ENCODE data around the gene PIAS4. TPM values are rescaled to one million over a fixed set of nuclear protein-coding genes. Genes with fewer than 3 reads are reported as not detected.

The PIAS4 gene
- total RNA-seq, 1 donor from 2014 or later: 28.8 TPM

GRCh38 chr19:4052993-4053422 lies 45.5 kb downstream of the PIAS4 start:
- Mint-ChIP-seq H3K27ac (ENCODE audit: unreplicated experiment) (peak overlapping the region; percentile 68), H3K27me3 (ENCODE audit: unreplicated experiment) (no peaks in the 10 kb centered on the region), H3K4me3 (ENCODE audit: unreplicated experiment) (peak overlapping the region; percentile 39), H3K9me3 (ENCODE audit: unreplicated experiment) (no peaks in the 10 kb centered on the region), H3K36me3 (ENCODE audit: unreplicated experiment) (peaks cover 25% of the 10 kb centered on the region), H3K4me1 (ENCODE audit: unreplicated experiment) (peaks cover 37% of the 10 kb centered on the region)
- TF ChIP-seq CTCF (IDR thresholded peaks at IDR 0.05): no peak
- no peak for DNase-seq (ENCODE audit: extremely low spot score, unreplicated experiment)

- H3K9me3 Mint-ChIP-seq (ENCODE audit: unreplicated experiment): no peaks in the 10 kb centered on the region
- DNase-seq (ENCODE audit: extremely low spot score, unreplicated experiment): no peak
- TF ChIP-seq CTCF (IDR thresholded peaks at IDR 0.05): no peak
- no peak overlapping the region for H3K27ac Mint-ChIP-seq (ENCODE audit: unreplicated experiment)
- no peak overlapping the region for H3K4me3 Mint-ChIP-seq (ENCODE audit: unreplicated experiment)
- H3K4me1 Mint-ChIP-seq (ENCODE audit: unreplicated experiment): peaks cover 40% of the 10 kb centered on the region
- peaks cover 25% of the 10 kb centered on the region for H3K36me3 Mint-ChIP-seq (ENCODE audit: unreplicated experiment)
- H3K27me3 Mint-ChIP-seq (ENCODE audit: unreplicated experiment): no peaks in the 10 kb centered on the region
Measured at GRCh38 chr19:4053423-4054324, 46.1 kb downstream of the PIAS4 start.

GRCh38 chr19:4054441-4055208 lies 47.1 kb downstream of the PIAS4 start:
- Mint-ChIP-seq H3K9me3 (ENCODE audit: unreplicated experiment) (no peaks in the 10 kb centered on the region), H3K36me3 (ENCODE audit: unreplicated experiment) (peaks cover 24% of the 10 kb centered on the region), H3K27me3 (ENCODE audit: unreplicated experiment) (no peaks in the 10 kb centered on the region), H3K4me3 (ENCODE audit: unreplicated experiment) (no peak overlapping the region), H3K27ac (ENCODE audit: unreplicated experiment) (no peak overlapping the region), H3K4me1 (ENCODE audit: unreplicated experiment) (peaks cover 45% of the 10 kb centered on the region)
- no peak for TF ChIP-seq CTCF (IDR thresholded peaks at IDR 0.05)
- no peak for DNase-seq (ENCODE audit: extremely low spot score, unreplicated experiment)

GRCh38 chr19:4055209-4055552 lies 47.6 kb downstream of the PIAS4 start:
- peaks cover 21% of the 10 kb centered on the region for H3K36me3 Mint-ChIP-seq (ENCODE audit: unreplicated experiment)
- no peak overlapping the region for H3K27ac Mint-ChIP-seq (ENCODE audit: unreplicated experiment)
- H3K4me1 Mint-ChIP-seq (ENCODE audit: unreplicated experiment): peaks cover 45% of the 10 kb centered on the region

More at GRCh38 chr19:4055209-4055552, 47.6 kb downstream of the PIAS4 start:
- no peak for DNase-seq (ENCODE audit: extremely low spot score, unreplicated experiment)
- no peaks in the 10 kb centered on the region for H3K9me3 Mint-ChIP-seq (ENCODE audit: unreplicated experiment)
- no peak for TF ChIP-seq CTCF (IDR thresholded peaks at IDR 0.05)
- no peaks in the 10 kb centered on the region for H3K27me3 Mint-ChIP-seq (ENCODE audit: unreplicated experiment)
- no peak overlapping the region for H3K4me3 Mint-ChIP-seq (ENCODE audit: unreplicated experiment)

Measured in osteocyte (in vitro differentiated cells).